Muscle layer of colon (tissue), 2 donors: Measurements from ENCODE around the gene DRC7.
A peak's percentile ranks its signal among the peaks of the same experiment; 100 is the strongest.

ENCODE experiments used
- H3K27ac ChIP-seq: one replicate; pipeline ENCODE4 v1.7.0; 2013; ENCODE audit warnings: low read depth, mild to moderate bottlenecking, low read length, moderate library complexity
- H3K27me3 ChIP-seq, 2 donors: one replicate each; pipeline ENCODE4 v1.7.0; 2013; ENCODE audit warnings: low read length in 2 of 2, mild to moderate bottlenecking in 2 of 2; ENCODE audit not compliant: insufficient read depth in 2 of 2, control insufficient read depth in 1 of 2
- H3K36me3 ChIP-seq: one replicate; pipeline ENCODE4 v1.7.0; 2013; ENCODE audit warnings: mild to moderate bottlenecking, low read length; ENCODE audit not compliant: insufficient read depth
- H3K4me1 ChIP-seq: one replicate; pipeline ENCODE4 v1.7.0; 2013; ENCODE audit warnings: mild to moderate bottlenecking, low read length; ENCODE audit not compliant: insufficient read depth
- H3K4me3 ChIP-seq, 2 donors: one replicate each; pipeline ENCODE4 v1.7.0; 2013; ENCODE audit warnings: low read length in 2 of 2, low read depth in 1 of 2, mild to moderate bottlenecking in 1 of 2, moderate library complexity in 1 of 2
- H3K9ac ChIP-seq: one replicate; pipeline ENCODE4 v1.7.0; 2013; ENCODE audit warnings: low read length
- H3K9me3 ChIP-seq: one replicate; pipeline ENCODE4 v1.7.0; 2013; ENCODE audit warnings: mild to moderate bottlenecking, low read length
- donor health status: abdominal sarcoma.
- donor health status: Adenocarcinoma of cecum.

The DRC7 gene

GRCh38 chr16:57734925-57735754 is 40.5 kb downstream of the DRC7 start:
- Histone ChIP-seq H3K27ac (peak overlapping the region; percentile 93), H3K4me3 (peak overlapping the region; percentile 85 to 86), H3K36me3 (no peaks in the 10 kb centered on the region), H3K4me1 (peaks cover 14% of the 10 kb centered on the region), H3K27me3 (no peaks in the 10 kb centered on the region), H3K9ac (peak overlapping the region; percentile 93), H3K9me3 (no peaks in the 10 kb centered on the region)

- peak within 1 kb of the TSS; percentile 93 for H3K27ac ChIP-seq
- H3K4me1 ChIP-seq, result peaks cover 14% of the 10 kb centered on the region
- H3K36me3 ChIP-seq, result no peaks in the 10 kb centered on the region
- no peaks in the 10 kb centered on the region for H3K9me3 ChIP-seq
- no peaks in the 10 kb centered on the region for H3K27me3 ChIP-seq
- peak within 1 kb of the TSS; percentile 85 to 86 for H3K4me3 ChIP-seq
- peak within 1 kb of the TSS; percentile 93 for H3K9ac ChIP-seq
Observed at GRCh38 chr16:57735755-57736418, 41.3 kb downstream of the DRC7 start, which contains the start of gene KATNB1. Gene KATNB1 (plus strand): TSS chr16:57735770. CDS start chr16:57737244, 1,474 bp downstream.

- Histone ChIP-seq H3K4me1 (peaks cover 14% of the 10 kb centered on the region), H3K27ac (no peak overlapping the region), H3K27me3 (no peaks in the 10 kb centered on the region), H3K9me3 (no peaks in the 10 kb centered on the region), H3K4me3 (peak overlapping the region; percentile 85 to 86), H3K9ac (peak overlapping the region; percentile 50), H3K36me3 (no peaks in the 10 kb centered on the region)
Observed at GRCh38 chr16:57736419-57737351, 42.1 kb downstream of the DRC7 start.

GRCh38 chr16:57738844-57739243 is 44.2 kb downstream of the DRC7 start:
- no peaks in the 10 kb centered on the region for H3K9me3 ChIP-seq
- H3K4me1 ChIP-seq, result peaks cover 14% of the 10 kb centered on the region

GRCh38 chr16:57739756-57740422 is 45.3 kb downstream of the DRC7 start:
- no peak overlapping the region for H3K4me3 ChIP-seq
- peaks cover 13% of the 10 kb centered on the region for H3K36me3 ChIP-seq
- no peaks in the 10 kb centered on the region for H3K9me3 ChIP-seq
- no peak overlapping the region for H3K27ac ChIP-seq
- H3K4me1 ChIP-seq, result peaks cover 11% of the 10 kb centered on the region
- no peaks in the 10 kb centered on the region for H3K27me3 ChIP-seq
- no peak overlapping the region for H3K9ac ChIP-seq

More at GRCh38 chr16:57738844-57739243, 44.2 kb downstream of the DRC7 start:
- peaks cover 7% of the 10 kb centered on the region for H3K36me3 ChIP-seq
- H3K9ac ChIP-seq, result no peak overlapping the region
- no peak overlapping the region for H3K4me3 ChIP-seq
- H3K27ac ChIP-seq, result no peak overlapping the region
- H3K27me3 ChIP-seq, result no peaks in the 10 kb centered on the region

- peaks cover 13% of the 10 kb centered on the region for H3K36me3 ChIP-seq
- H3K9me3 ChIP-seq, result no peaks in the 10 kb centered on the region
- H3K27me3 ChIP-seq, result no peaks in the 10 kb centered on the region
- H3K27ac ChIP-seq, result no peak overlapping the region
- H3K4me3 ChIP-seq, result no peak overlapping the region
- H3K9ac ChIP-seq, result no peak overlapping the region
- H3K4me1 ChIP-seq, result peaks cover 11% of the 10 kb centered on the region
Observed at GRCh38 chr16:57740423-57741071, 45.9 kb downstream of the DRC7 start.

- Histone ChIP-seq H3K4me1 (peaks cover 3% of the 10 kb centered on the region), H3K9me3 (no peaks in the 10 kb centered on the region), H3K9ac (no peak overlapping the region), H3K36me3 (peaks cover 13% of the 10 kb centered on the region), H3K27me3 (no peaks in the 10 kb centered on the region), H3K4me3 (no peak overlapping the region), H3K27ac (no peak overlapping the region)
Observed at GRCh38 chr16:57741660-57742191, 47.1 kb downstream of the DRC7 start.

GRCh38 chr16:57742543-57742942 is 47.9 kb downstream of the DRC7 start:
- Histone ChIP-seq H3K27me3 (no peaks in the 10 kb centered on the region), H3K27ac (no peak overlapping the region), H3K9ac (no peak overlapping the region), H3K9me3 (no peaks in the 10 kb centered on the region), H3K4me1 (no peaks in the 10 kb centered on the region), H3K36me3 (peaks cover 13% of the 10 kb centered on the region), H3K4me3 (no peak overlapping the region)

- Histone ChIP-seq H3K27ac (no peak overlapping the region), H3K4me3 (no peak overlapping the region), H3K36me3 (peaks cover 13% of the 10 kb centered on the region), H3K4me1 (no peaks in the 10 kb centered on the region), H3K9ac (no peak overlapping the region), H3K27me3 (no peaks in the 10 kb centered on the region), H3K9me3 (no peaks in the 10 kb centered on the region)
Observed at GRCh38 chr16:57743458-57743857, 48.9 kb downstream of the DRC7 start.

- Histone ChIP-seq H3K27me3 (no peaks in the 10 kb centered on the region), H3K9ac (no peak overlapping the region), H3K27ac (no peak overlapping the region), H3K36me3 (peaks cover 13% of the 10 kb centered on the region), H3K4me3 (no peak overlapping the region), H3K4me1 (no peaks in the 10 kb centered on the region), H3K9me3 (no peaks in the 10 kb centered on the region)
Observed at GRCh38 chr16:57743886-57744641, 49.5 kb downstream of the DRC7 start.
